Right lung (tissue), 5 donors: ENCODE data around the gene RIMS3. TPM values are rescaled to one million over a fixed set of nuclear protein-coding genes. Genes with fewer than 3 reads are reported as not detected.
"Not testable (repeated sequence)": the region's sequence is repeated elsewhere in the genome, so short reads cannot be mapped to it uniquely, and the experiment has no call there.

Source experiments
- DNase-seq, 2 donors: peaks; one replicate each; pipeline ENCODE4 v3.0.0-alpha.2; 2013
- polyA plus RNA-seq, 5 donors: library from polyadenylated mRNA; unstranded; fragments of 120-200 nt; gene quantifications; one replicate each; pipeline versions ENCODE4 v1.2.1 to v1.2.3, GENCODE V29; 2013; ENCODE audit warnings: inconsistent platforms in 1 of 5, low replicate concordance in 1 of 5; ENCODE audit not compliant: insufficient read length in 5 of 5, insufficient read depth in 1 of 5

Gene RIMS3
- polyA plus RNA-seq, 5 donors: 0.91 to 2.1 (median 1.6) TPM

DNA sequence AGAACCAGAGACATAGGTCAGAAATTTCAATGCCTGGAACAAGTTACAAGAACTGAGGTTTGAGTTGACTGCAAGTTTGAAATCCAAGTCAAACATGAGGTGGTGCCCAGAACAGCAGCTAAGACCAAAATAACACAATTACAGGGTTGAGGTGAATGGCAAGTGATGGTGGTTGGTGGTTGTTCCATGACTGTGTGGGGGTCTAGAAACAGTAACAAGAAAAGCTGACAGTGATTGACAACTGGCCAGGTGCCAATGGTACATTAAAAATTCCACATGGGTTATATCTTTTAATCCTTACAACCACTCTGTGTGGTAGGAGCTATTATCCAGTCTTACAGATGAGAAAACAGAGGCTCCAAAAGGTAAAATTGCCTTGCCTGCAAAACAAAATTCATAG is 32.0 kb downstream of the RIMS3 start:
- no peak for DNase-seq

- DNase-seq: no peak
These were observed 34.8 kb downstream of the RIMS3 start for GRCh38 chr1:40630488-40631223.

DNA sequence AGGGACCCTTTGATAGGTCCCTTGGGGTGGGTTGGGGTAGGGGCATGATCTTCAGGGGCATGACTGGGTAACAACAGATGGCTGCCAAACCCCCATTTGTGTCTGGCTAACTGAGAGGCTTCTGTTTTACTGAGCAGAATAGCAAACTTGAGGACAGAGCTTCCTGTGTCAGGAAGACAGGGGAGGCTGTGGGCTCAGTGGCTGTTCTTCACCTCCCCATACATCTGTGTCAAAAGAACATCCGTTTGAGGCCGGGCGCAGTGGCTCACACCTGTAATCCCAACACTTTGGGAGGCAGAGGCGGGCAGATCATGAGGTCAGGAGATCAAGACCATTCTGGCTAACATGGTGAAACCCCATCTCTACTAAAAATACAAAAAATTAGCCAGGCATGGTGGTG is 35.9 kb downstream of the RIMS3 start:
- DNase-seq: not testable (repeated sequence)

- no peak for DNase-seq
These were observed 36.6 kb downstream of the RIMS3 start for GRCh38 chr1:40628903-40629292.

GRCh38 chr1:40627987-40628902 is 37.2 kb downstream of the RIMS3 start:
- DNase-seq: no peak

GRCh38 chr1:40626383-40626770 is 39.1 kb downstream of the RIMS3 start:
- DNase-seq: no peak

GRCh38 chr1:40625476-40626382 is 39.8 kb downstream of the RIMS3 start:
- DNase-seq: no peak

DNA sequence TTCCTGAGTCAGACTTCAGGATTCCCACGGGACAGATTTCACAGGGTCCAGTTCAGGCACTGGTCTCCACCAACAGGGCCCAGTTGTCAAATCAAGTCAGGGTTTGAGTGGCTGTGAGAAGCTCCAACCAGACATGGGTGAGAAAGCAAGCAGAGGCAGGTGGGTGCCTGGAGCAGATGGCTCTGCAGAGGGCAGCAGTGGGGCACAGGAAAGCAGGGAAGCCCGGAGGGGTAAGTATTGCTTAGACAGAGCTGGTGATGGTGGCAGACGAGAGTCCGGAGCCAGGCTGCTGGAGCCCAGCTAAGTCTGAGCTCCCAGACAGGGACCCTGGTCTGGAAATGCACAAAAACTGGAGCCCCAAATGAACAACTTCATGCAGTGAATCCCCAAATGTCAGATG is 40.4 kb downstream of the RIMS3 start:
- DNase-seq: no peak

- no peak for DNase-seq
These were observed 42.4 kb downstream of the RIMS3 start for GRCh38 chr1:40622936-40623629.

- DNase-seq: no peak
These were observed 43.5 kb downstream of the RIMS3 start for GRCh38 chr1:40621821-40622450.

DNA sequence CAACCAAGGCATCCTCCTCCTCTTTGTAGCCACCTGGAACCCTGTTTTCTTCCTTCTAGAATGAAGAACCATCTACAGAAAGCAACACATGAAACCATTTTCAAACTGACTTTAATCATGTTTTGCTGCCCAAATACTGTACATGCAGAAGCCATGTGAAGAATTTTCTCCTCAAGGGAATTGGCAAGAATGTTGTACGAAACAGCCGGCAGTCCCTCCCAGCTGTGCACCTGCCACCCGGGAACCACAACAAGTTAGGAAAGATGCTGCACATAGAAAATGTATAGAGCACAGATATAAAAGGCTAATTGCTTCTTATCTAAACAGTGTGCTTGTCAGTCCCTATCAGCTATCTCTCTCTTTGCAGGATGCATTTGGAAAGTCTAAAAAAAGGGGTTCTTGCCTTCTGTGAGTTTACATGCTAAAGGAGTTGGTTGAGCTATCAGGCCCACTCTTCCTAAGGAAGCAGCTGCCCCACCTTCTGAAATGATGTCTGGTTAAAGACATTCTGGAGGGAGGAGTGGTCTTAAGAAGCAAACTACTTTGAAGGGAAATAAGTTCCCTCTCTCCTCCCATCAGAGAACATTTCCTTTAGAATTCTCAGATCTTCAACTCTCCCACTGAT is 44.8 kb downstream of the RIMS3 start:
- DNase-seq: no peak

DNA sequence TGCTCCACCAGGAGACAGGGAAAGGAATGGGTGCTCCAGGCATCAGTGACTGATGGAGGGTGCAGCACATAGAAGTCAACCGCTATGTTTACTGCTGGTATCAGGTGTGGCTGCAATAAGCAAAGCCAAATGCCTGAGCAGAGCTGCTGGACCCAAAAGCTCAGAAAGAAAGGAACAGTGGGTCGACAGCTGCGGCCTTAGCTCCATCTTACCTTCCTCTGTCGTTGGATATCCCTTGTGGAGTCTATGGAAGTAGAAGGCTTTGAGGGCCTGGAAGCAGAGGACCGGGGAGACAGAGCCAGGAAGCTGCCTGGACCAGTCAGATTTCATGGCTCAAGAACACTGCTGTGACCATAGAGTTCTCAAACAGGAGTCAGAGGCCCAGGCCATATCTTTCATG is 45.3 kb downstream of the RIMS3 start:
- no peak for DNase-seq

DNA sequence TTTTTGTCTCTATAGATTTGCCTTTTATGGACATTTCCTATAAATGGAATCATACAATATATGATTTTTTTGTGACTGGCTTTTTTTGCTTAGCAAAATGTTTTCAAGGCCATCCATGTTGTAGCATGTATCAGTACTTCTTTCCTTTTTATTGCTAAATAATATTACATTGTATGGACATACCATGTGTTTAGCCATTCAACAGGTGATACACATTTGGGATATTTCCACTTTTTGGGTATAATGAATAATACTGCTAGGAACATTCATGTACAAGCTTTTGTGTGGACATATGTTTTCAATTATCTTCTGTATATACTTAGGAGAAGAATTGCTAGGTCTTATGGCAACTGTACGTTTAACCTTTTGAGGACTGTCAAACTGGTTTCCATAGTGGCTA is 47.4 kb downstream of the RIMS3 start:
- no peak for DNase-seq

- DNase-seq: peak; percentile 18 to 33
These were observed 53.1 kb downstream of the RIMS3 start for GRCh38 chr1:40612345-40612831.

GRCh38 chr1:40610156-40610555 is 55.3 kb downstream of the RIMS3 start:
- DNase-seq: no peak

DNA sequence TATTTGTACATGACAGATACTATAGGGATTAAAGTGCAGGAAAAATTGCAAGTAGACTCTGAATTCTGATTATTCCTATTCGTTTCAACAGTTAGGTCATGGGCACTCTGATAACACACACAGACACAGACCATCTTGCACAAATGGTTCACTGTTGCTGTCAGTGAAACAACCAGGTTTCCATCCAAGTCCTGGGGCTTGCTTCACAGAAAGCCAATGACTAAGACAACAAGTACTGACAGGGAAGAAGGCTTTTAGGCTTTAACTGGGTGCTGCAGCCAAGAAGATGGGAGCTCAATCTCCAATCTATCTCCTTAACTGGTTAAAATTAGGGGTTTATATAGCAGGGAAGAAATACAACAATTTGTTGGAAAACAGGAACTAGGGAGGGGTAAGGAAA is 57.6 kb downstream of the RIMS3 start:
- DNase-seq: no peak

DNA sequence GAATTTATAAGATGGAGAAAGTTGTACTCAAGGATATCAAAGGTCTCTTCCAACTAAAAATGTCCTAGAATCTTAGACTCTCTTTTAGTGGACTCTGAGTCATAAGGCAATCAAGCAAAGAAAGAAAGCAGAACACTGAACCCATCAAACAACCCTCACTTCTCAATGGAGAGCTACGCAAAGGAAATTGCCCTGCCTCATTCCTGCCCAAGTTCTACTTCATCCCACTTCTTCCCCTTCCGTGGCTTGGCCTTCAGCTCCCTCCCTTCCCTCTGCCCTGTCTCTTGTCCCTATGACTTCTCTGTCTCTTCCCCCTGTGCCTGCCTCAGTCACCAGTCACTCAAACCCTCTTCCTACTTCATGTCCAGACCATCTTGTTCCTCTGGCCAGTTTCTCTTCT is 58.5 kb downstream of the RIMS3 start:
- no peak for DNase-seq

GRCh38 chr1:40606194-40606593 is 59.3 kb downstream of the RIMS3 start:
- no peak for DNase-seq

DNA sequence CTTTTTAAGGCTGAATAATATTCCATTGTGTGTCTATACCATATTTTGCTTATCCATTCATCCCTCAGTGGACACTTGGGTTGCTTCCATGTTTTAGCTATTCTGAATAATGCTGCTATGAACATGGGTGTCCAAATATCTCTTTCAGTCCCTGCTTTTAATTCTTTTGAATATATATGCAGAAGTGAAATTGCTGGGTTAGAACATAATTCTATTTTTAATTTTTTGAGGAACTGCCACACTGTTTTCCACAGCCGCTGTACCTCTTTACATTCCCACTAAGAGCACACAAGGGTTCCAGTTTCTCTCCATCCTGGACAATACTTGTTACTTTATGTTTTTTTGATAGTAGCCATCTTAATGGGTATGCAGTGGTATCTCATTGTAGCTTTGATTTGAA is 65.6 kb downstream of the RIMS3 start:
- no peak for DNase-seq

GRCh38 chr1:40595623-40596022 is 69.9 kb downstream of the RIMS3 start:
- DNase-seq: no peak
